NT2/D1 (cell line): ENCODE results near the gene SEMA6B.

Source experiments
- DNase-seq: peaks from one replicate; pipeline ENCODE4 v3.0.0-alpha.2; 2011; ENCODE audit warnings: low read depth, low spot score
- H3K27me3 ChIP-seq: 2 replicates; pipeline ENCODE4 v1.6.0; 2011; ENCODE audit warnings: mild to moderate bottlenecking; ENCODE audit not compliant: insufficient read length, insufficient read depth
- H3K36me3 ChIP-seq: 2 replicates; pipeline ENCODE4 v1.6.1; 2011; ENCODE audit warnings: mild to moderate bottlenecking, low read length, mixed read lengths; ENCODE audit not compliant: insufficient read depth, insufficient read length
- H3K4me1 ChIP-seq: 2 replicates; pipeline ENCODE4 v1.5.1; 2011; ENCODE audit not compliant: insufficient read depth, insufficient read length
- H3K4me3 ChIP-seq: 2 replicates; pipeline ENCODE4 v1.5.1; 2011; ENCODE audit warnings: low read depth; ENCODE audit not compliant: insufficient read length
- H3K9ac ChIP-seq: 2 replicates; pipeline ENCODE4 v1.6.0; 2011; ENCODE audit warnings: low read depth; ENCODE audit not compliant: insufficient read length
- H3K9me3 ChIP-seq: 2 replicates; pipeline ENCODE4 v1.5.1; 2011; ENCODE audit warnings: mild to moderate bottlenecking, low read length; ENCODE audit not compliant: insufficient read depth
- SUZ12 ChIP-seq: IDR thresholded peaks from 2 replicates; pipeline ENCODE4 v1.6.1; 2011; ENCODE audit not compliant: insufficient read length, insufficient read depth; ENCODE audit errors: extremely low read depth
- YY1 ChIP-seq: IDR thresholded peaks from 2 replicates; pipeline ENCODE4 v1.6.1; 2011; ENCODE audit not compliant: insufficient read length, insufficient read depth
- ZNF274 ChIP-seq: IDR thresholded peaks from 2 replicates; pipeline ENCODE4 v1.6.1; 2011; ENCODE audit warnings: mild to moderate bottlenecking, low read depth, low read length

Gene SEMA6B

GRCh38 chr19:4593409-4593851 is 33.9 kb upstream of the SEMA6B start:
- Histone ChIP-seq H3K4me1 (peaks cover 6% of the 10 kb centered on the region), H3K4me3 (no peak overlapping the region), H3K9ac (no peak overlapping the region), H3K27me3 (no peaks in the 10 kb centered on the region), H3K36me3 (no peaks in the 10 kb centered on the region), H3K9me3 (no peaks in the 10 kb centered on the region)
- no peak for DNase-seq
- TF ChIP-seq YY1 (no peak), SUZ12 (no peak), ZNF274 (no peak)

GRCh38 chr19:4592445-4592844 is 33.0 kb upstream of the SEMA6B start:
- TF ChIP-seq YY1 (no peak), ZNF274 (no peak), SUZ12 (no peak)
- H3K4me3 ChIP-seq = no peak overlapping the region
- no peaks in the 10 kb centered on the region for H3K36me3 ChIP-seq
- H3K27me3 ChIP-seq = no peaks in the 10 kb centered on the region
- H3K4me1 ChIP-seq = peaks cover 4% of the 10 kb centered on the region
- no peaks in the 10 kb centered on the region for H3K9me3 ChIP-seq
- no peak for DNase-seq
- no peak overlapping the region for H3K9ac ChIP-seq

- no peak overlapping the region for H3K4me3 ChIP-seq
- TF ChIP-seq ZNF274 (no peak), YY1 (no peak), SUZ12 (no peak)
- no peak for DNase-seq
- H3K27me3 ChIP-seq = no peaks in the 10 kb centered on the region
- H3K9me3 ChIP-seq = no peaks in the 10 kb centered on the region
- no peaks in the 10 kb centered on the region for H3K36me3 ChIP-seq
- H3K4me1 ChIP-seq = peaks cover 9% of the 10 kb centered on the region
- H3K9ac ChIP-seq = no peak overlapping the region
Observed at GRCh38 chr19:4591320-4591719, 31.8 kb upstream of the SEMA6B start.

- H3K9me3 ChIP-seq = no peaks in the 10 kb centered on the region
- H3K27me3 ChIP-seq = no peaks in the 10 kb centered on the region
- H3K36me3 ChIP-seq = no peaks in the 10 kb centered on the region
- DNase-seq = no peak
- no peak overlapping the region for H3K9ac ChIP-seq
- H3K4me3 ChIP-seq = no peak overlapping the region
- TF ChIP-seq ZNF274 (no peak), SUZ12 (no peak), YY1 (no peak)
- peaks cover 8% of the 10 kb centered on the region for H3K4me1 ChIP-seq
Observed at GRCh38 chr19:4590559-4590958, 31.1 kb upstream of the SEMA6B start.

- Histone ChIP-seq H3K27me3 (peaks cover 5% of the 10 kb centered on the region), H3K4me1 (peaks cover 13% of the 10 kb centered on the region), H3K9me3 (no peaks in the 10 kb centered on the region), H3K36me3 (no peaks in the 10 kb centered on the region), H3K9ac (no peak overlapping the region), H3K4me3 (no peak overlapping the region)
- no peak for DNase-seq
- TF ChIP-seq ZNF274 (no peak), SUZ12 (no peak), YY1 (no peak)
Observed at GRCh38 chr19:4589579-4590410, 30.3 kb upstream of the SEMA6B start.

GRCh38 chr19:4588291-4588761 is 28.8 kb upstream of the SEMA6B start:
- Histone ChIP-seq H3K9me3 (no peaks in the 10 kb centered on the region), H3K9ac (no peak overlapping the region), H3K4me3 (no peak overlapping the region), H3K36me3 (no peaks in the 10 kb centered on the region), H3K4me1 (peaks cover 19% of the 10 kb centered on the region), H3K27me3 (peaks cover 11% of the 10 kb centered on the region)
- TF ChIP-seq SUZ12 (no peak), YY1 (no peak), ZNF274 (no peak)
- DNase-seq = no peak

- Histone ChIP-seq H3K36me3 (no peaks in the 10 kb centered on the region), H3K9ac (peak overlapping the region; percentile 17), H3K4me1 (peaks cover 22% of the 10 kb centered on the region), H3K9me3 (no peaks in the 10 kb centered on the region), H3K4me3 (no peak overlapping the region), H3K27me3 (peaks cover 11% of the 10 kb centered on the region)
- no peak for TF ChIP-seq YY1
- TF ChIP-seq ZNF274 = no peak
- TF ChIP-seq SUZ12 = no peak
- no peak for DNase-seq
Observed at GRCh38 chr19:4587527-4587926, 28.0 kb upstream of the SEMA6B start.
